K562 (cell line): Measurements from ENCODE around the gene CCNL1. TPM values are rescaled to one million over a fixed set of nuclear protein-coding genes. Genes with fewer than 3 reads are reported as not detected.

Experiments
- C11orf30 ChIP-seq: fragments of 450-650 bp; IDR thresholded peaks from 2 replicates; pipeline ENCODE4 v1.6.1; 2016; ENCODE audit warnings: low read depth, mild to moderate bottlenecking
- CBFA2T3 ChIP-seq: fragments of 450-650 bp; IDR thresholded peaks from 2 replicates; pipeline ENCODE4 v1.6.1; 2017
- CUX1 ChIP-seq: fragments of 200-800 bp; sonication (Bioruptor generic); IDR thresholded peaks from 2 replicates; pipeline ENCODE4 v1.6.1; 2016; ENCODE audit warnings: missing genetic modification characterization, missing compliant biosample characterization
- MAX ChIP-seq: sonication (generic); formaldehyde crosslinking; IDR thresholded peaks from 2 replicates; pipeline ENCODE4 v1.9.0; 2022; ENCODE audit warnings: mild to moderate bottlenecking, missing genetic modification reagents
- MCM3 ChIP-seq: fragments of 450-650 bp; IDR thresholded peaks from 2 replicates; pipeline ENCODE4 v1.6.1; 2016
- NCOR1 ChIP-seq: fragments of 450-650 bp; IDR thresholded peaks from 2 replicates; pipeline ENCODE4 v1.6.1; 2016; ENCODE audit warnings: mild to moderate bottlenecking, moderate library complexity
- NFATC3 ChIP-seq: fragments of 450-650 bp; IDR thresholded peaks from 2 replicates; pipeline ENCODE4 v1.6.1; 2017; ENCODE audit warnings: mild to moderate bottlenecking
- RBFOX2 ChIP-seq: fragments of 200-400 bp; formaldehyde crosslinking; IDR thresholded peaks from 2 replicates; pipeline ENCODE4 v1.6.1; 2017; ENCODE audit warnings: low read depth, mild to moderate bottlenecking, low read length, moderate library complexity
- TCF3 ChIP-seq: sonication (generic); formaldehyde crosslinking; IDR thresholded peaks from 2 replicates; pipeline ENCODE4 v1.4.0; 2020; ENCODE audit warnings: mild to moderate bottlenecking, missing genetic modification reagents
- THAP12 ChIP-seq: fragments of 250-450 bp; sonication (Bioruptor Pico); IDR thresholded peaks from 2 replicates; pipeline ENCODE4 v1.9.0; 2021; ENCODE audit warnings: mild to moderate bottlenecking, inconsistent platforms
- polyA plus RNA-seq, 8 experiments: library from polyadenylated mRNA; depleted of rRNA in 4 of 8; stranded (reverse) in 5 of 8; unstranded in 3 of 8; fragments of >200 nt; fragmentation: Nextera tagmentation in 2 of 8; fragmentation: Illumina TruSeq in 1 of 8; extraction: Ambion mirVana in 2 of 8; extraction: Trizol in 1 of 8; gene quantifications; 2 replicates each; pipeline versions ENCODE4 v1.2.1 to v1.2.3, GENCODE V29; 2011 to 2014; ENCODE audit warnings: inconsistent platforms in 1 of 8, missing spikeins in 1 of 8
- total RNA-seq, 7 experiments: library from RNA; depleted of rRNA in 6 of 7; stranded (reverse); fragments of >200 nt in 6 of 7; fragmentation: Illumina TruSeq in 2 of 7; extraction: Trizol in 2 of 7; gene quantifications; 2 replicates each; pipeline versions ENCODE4 v1.2.1 to v1.2.3, GENCODE V29; 2011 to 2021; ENCODE audit warnings: low replicate concordance in 1 of 7

Gene CCNL1
- total and polyA plus RNA-seq, 9 of the 15 experiments (the other 6 are each of a cell fraction or from before 2014, with no cell fraction given) = 16.1 to 186 (median 132) TPM

- TF ChIP-seq CUX1 = no peak
- TF ChIP-seq NFATC3 = no peak
- TF ChIP-seq THAP12 (CRISPR knock-in tag) = no peak
- TF ChIP-seq RBFOX2 = peak; percentile 40; the same call in 1 of the 2 replicates
- no peak for TF ChIP-seq MCM3
- peak; percentile 36 for TF ChIP-seq TCF3 (CRISPR knock-in tag)
- peak; percentile 26; the same call in 1 of the 2 replicates for TF ChIP-seq C11orf30
- TF ChIP-seq CBFA2T3 = peak; percentile 46; the same call in 1 of the 2 replicates
- TF ChIP-seq NCOR1 = 0 out of 2 replicates have a peak, but pooled peaks have one; percentile 17
- TF ChIP-seq MAX (CRISPR knock-in tag) = no peak
These were observed 5.2 kb downstream of the CCNL1 start (continued) for GRCh38 chr3:157154563-157155330.
